GM18499 (cell line): ENCODE measurements around the gene MARK1.

Source experiments
- ATAC-seq: cut with Tn5 transposase; IDR thresholded peaks from one replicate; pipeline ENCODE4 v1.9.1; 2021; ENCODE audit warnings: moderate number of reproducible peaks; ENCODE audit not compliant: insufficient read depth, unreplicated experiment

Gene MARK1

GRCh38 chr1:220528679-220529501 lies 954 bp downstream of the MARK1 start:
- ATAC-seq: no peak

DNA sequence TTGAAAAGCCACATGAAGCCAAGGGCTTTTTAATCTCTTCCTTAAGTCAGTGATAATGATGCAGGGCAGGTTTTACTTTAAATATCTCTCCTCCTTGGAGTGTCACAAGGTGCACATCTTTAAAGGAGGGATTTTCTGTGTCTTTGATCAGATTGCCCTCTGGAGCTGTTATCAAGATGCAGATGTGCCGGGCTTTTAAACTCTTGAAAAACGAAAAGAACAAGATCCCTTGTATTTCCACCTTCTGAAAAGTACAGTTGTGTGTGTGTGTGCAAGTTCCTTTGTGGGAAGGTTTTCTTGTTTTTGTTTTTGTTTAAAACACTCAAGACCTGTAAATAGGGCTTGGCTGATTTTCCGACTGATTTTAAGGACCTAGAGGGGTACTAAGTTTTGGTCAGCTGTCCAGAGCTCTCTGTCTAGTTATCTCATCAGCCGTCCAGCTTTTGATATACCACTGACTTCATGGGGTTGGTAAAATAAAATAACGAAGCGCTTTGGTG lies 1.6 kb downstream of the MARK1 start:
- no peak for ATAC-seq

- no peak for ATAC-seq
These were observed 5.7 kb downstream of the MARK1 start for GRCh38 chr1:220533504-220534109.

DNA sequence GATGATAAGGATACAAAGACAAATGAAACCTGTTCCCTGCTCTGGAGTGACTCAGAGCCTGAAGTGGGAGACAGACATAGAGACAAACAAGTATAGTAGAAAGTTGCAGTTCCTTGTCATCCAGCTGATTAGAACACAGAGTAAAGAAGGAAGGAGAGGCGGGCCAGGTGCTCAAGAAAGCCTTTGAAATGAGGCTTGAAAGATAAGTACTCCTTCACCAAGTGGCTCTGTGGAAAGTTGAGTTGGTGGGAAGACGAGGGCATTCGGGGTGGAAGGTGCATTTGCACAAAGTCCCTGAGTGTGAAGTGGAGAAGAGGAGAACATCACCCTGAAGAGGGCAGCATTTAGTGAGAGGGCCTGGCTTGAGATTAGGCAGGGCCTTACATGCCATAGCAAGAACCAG lies 17.0 kb downstream of the MARK1 start:
- no peak for ATAC-seq

GRCh38 chr1:220550811-220551399 lies 23.0 kb downstream of the MARK1 start:
- no peak for ATAC-seq

- ATAC-seq: no peak
These were observed 23.8 kb downstream of the MARK1 start for GRCh38 chr1:220551718-220552117.

DNA sequence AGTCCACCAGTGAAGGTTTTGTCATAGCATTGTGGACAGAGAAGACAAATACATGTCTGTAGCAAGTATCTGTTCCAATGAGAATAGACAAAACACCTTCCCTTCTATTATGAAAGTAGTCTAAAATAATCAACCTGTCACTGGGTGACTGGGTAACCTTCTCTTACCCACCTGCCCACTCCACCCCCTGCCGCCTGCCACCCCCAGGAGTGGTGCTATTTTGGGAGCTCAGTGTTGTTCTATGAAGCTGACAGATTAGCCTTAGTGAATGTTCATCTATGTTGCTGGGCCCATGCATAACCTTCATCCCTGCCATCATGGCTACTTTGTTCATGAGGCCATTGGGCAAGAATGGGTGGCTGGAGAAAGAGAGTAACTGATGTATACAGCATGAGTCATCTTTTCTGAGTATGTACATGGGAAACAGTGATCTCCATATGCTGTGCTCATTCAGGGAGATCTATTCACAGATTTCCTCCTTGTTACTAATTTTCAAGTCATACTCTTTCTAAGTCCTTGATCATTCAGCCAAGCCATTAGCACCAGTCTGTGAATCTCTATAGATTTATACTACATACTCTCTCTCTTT lies 24.8 kb downstream of the MARK1 start:
- ATAC-seq: no peak

DNA sequence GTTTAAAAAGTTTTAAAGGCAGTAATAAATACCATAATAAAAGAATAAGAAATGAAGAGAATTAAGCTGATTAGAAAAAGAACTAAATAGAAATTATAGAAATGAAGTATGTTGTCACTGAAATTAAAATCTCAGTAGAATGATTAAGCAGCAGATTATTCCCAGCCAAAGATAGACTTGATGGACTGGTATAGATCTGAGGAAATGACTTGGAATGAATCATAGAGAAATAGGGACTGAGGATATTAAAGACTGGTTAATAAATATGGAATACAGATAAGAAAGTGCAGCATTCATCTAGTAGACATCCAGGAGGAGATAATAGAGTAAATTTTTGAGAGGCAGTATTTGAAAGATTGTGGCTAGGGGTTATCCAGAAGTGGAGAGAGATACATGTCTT lies 28.7 kb downstream of the MARK1 start:
- ATAC-seq: no peak

- no peak for ATAC-seq
These were observed 35.6 kb downstream of the MARK1 start for GRCh38 chr1:220563564-220563963.

- no peak for ATAC-seq
These were observed 36.3 kb downstream of the MARK1 start for GRCh38 chr1:220564216-220564615.

- no peak for ATAC-seq
These were observed 37.7 kb downstream of the MARK1 start for GRCh38 chr1:220565670-220566069.

DNA sequence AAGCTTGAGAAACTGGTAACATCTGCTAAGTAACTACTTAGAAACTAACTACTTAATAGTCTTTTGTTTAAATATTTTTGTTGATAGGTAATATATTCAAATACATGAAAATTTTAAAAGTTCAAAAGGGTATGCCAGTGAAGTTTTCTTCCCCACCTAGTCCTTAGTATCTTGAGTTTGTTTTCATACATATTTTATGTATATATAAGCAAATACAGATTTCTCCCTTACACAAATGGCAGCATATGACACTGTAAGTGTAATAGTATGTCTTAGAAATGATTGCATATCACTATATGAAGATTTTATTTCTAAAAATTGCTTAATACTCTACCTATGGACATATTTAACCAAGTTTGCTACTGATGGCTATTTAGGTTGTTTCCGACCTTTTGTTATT lies 38.9 kb downstream of the MARK1 start:
- ATAC-seq: no peak

GRCh38 chr1:220572416-220572815 lies 44.5 kb downstream of the MARK1 start:
- no peak for ATAC-seq

GRCh38 chr1:220573836-220574235 lies 45.9 kb downstream of the MARK1 start:
- ATAC-seq: no peak

DNA sequence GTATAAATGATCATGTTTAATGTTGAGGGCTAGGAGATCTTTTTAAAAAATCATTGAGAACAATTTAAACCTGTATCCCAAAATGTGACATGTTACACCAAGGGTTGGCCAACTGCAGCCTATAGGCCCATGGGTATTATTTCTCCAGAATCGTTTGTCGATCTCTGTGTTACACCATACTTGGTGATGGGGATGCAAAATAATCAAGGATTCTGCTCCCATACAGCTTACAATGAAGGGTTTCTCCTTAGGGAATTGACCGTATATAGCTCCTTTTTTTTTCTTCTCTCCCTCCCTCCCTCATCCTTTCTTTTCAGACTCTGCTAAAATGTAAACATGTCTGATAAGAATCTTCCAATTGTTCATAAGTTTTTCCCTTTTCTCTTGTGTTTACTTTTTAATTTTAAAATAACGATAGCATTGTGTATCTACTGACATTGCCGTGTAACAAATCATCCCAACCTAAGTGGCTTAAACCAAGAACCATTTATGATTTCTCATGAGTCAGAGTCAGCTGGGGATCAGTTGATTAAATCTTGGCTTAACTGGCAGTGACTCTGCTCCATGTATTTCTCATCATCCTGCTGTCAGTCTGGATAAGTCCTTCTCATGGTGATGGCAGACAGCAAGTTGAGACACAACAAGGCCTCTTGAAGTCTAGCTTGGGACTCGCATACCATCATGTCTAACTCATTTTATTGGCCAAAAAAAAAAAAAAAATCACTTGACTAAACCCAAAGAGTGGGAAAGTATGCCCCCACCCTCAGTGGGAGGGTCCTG lies 48.0 kb downstream of the MARK1 start:
- ATAC-seq: no peak

- ATAC-seq: no peak
These were observed 50.0 kb downstream of the MARK1 start for GRCh38 chr1:220577926-220578325.

- no peak for ATAC-seq
These were observed 51.4 kb downstream of the MARK1 start for GRCh38 chr1:220579317-220579716.

GRCh38 chr1:220592714-220593113 lies 64.8 kb downstream of the MARK1 start:
- ATAC-seq: no peak

GRCh38 chr1:220594356-220594755 lies 66.4 kb downstream of the MARK1 start:
- no peak for ATAC-seq

DNA sequence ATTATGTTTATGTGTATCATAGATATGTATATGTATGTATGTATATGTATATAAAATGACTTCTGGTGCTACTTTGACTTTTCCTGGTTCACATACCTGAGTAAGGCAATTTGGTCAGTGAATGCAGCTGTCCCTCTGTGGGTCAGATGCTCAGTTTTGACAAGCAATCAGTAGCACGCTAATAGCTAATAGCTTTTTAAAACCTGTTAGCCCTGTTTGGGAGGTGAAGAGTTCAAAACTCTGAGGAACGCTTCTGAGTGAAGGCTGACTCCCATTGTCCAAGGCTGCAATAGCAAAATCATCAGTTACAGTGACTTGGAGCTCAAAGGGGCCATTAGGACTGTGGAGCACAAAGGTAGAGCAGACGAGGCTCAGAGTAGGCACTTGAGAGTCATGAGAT lies 67.2 kb downstream of the MARK1 start:
- ATAC-seq: no peak
